ENCODE data around the gene HSF2BP. TPM values are rescaled to one million over a fixed set of nuclear protein-coding genes. Genes with fewer than 3 reads are reported as not detected.
"Not testable (repeated sequence)": the region's sequence is repeated elsewhere in the genome, so short reads cannot be mapped to it uniquely, and the experiment has no call there.

HSF2BP gene
- total RNA-seq, 4 donors from 2014 or later: 0.35 to 0.67 TPM; not detected in 2

DNA sequence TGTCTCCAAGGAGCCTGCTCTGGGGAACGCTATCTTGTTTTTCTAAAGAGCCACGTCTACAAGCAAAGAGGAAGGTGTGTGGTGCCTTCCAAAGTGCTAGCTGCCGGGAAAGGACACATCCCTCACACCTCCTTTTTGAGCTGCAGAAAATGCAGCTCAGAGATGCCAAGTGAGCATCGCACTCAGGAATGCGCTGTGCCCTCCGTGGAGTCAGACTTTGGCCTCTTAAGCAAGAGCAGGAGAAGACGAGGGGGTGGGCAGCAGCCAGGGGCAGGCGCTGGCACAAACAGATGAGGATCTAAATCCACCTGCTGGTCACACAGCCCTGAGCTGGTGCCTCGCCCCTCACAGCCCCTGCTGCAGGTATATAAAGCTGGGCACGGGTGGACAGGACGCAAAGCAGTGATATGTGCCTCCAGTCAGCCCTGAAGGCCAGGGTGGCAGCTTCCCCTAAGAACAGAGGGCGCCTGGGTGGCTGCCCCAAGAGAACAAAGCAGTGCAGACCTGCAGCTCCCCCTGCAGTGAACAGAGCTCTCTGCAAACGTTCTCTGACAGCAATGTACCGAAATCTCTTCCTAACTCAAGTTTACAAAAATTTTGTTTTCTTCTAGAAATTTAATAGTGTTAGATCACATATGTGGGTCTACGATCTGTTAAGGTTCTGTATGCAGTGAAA lies 156.1 kb downstream of the HSF2BP start:
- not testable (repeated sequence) for DNase-seq, H3K4me1 ChIP-seq, H3K27ac ChIP-seq, H3K36me3 ChIP-seq, H3K9me3 ChIP-seq, H3K4me3 ChIP-seq, H3K27me3 ChIP-seq

DNA sequence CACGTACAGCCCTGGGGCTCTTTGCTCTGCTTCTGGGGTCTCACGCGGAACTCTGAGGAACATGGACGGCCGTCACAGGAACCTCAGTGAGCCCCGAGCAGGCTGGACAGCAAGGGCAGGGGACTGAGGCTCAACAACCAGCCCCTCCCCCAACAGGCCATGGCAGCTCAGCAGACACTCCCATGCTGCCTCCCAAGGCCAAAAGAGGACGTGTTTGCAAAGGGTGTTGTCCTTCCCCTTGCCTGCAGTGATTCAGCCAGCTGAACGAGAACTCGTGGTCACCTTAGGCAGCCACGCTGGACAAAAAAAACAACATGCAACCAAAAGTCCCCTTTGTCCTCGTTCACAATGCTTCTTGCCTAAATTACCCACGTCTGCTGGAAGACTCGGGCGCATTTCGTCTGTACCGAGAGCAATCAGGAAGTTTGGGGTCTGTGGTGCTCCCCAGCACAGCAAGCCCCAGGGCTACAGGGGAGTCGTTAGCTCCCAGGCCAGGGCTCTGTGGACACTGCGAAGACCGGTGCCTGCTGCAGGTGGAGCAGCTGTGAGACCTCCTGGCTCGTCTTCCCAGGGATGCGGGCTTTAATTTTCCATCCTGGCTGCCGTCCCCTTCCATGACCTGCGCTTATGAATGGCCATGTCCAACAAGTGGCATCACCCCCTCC lies 156.7 kb downstream of the HSF2BP start:
- not testable (repeated sequence) for H3K27ac ChIP-seq, H3K36me3 ChIP-seq, H3K4me3 ChIP-seq, H3K9me3 ChIP-seq, H3K27me3 ChIP-seq, DNase-seq, H3K4me1 ChIP-seq

DNA sequence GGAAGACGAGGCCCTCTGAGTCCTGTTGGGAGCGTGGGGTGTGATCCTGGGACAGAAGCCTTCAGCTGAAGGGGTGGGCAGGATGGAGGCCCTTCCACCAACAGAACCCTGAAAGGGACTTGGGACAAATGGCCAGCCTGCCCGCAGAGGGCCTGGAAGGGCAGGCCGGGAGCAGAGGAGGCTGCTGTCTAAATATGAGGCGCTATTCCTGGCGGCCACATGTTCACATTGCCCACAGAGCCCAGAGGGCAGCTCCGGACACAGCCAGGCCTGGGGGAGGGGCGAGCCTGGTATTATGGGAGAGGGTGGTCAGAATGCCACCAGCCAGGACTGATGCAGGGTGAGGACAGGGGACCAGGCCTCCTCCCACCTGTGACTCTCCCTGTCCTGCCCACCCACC lies 160.4 kb downstream of the HSF2BP start:
- H3K36me3 ChIP-seq, H3K27ac ChIP-seq, H3K4me3 ChIP-seq, H3K9me3 ChIP-seq, DNase-seq, H3K27me3 ChIP-seq, H3K4me1 ChIP-seq: not testable (repeated sequence)

DNA sequence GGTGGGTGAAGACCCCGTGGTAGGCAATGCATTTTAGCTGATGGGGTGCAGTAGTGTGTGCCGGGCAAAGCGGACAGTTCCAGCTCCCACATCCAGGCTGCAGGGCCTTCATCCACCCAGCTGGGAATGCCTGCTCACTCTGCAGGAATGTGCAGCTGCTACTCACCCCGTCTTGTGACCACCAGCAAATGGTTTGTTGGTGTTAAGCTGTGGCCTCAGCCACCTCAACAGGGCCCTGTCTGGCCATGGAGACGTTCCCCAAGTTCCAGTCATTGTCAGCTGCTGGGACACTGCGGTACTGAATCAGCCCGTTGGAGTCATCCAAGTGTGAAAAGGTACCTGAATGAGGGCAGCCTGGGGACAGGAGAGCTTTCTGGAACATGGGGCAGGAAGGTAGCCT lies 161.2 kb downstream of the HSF2BP start:
- H3K4me1 ChIP-seq, H3K9me3 ChIP-seq, H3K36me3 ChIP-seq, H3K27ac ChIP-seq, DNase-seq, H3K4me3 ChIP-seq, H3K27me3 ChIP-seq: not testable (repeated sequence)

DNA sequence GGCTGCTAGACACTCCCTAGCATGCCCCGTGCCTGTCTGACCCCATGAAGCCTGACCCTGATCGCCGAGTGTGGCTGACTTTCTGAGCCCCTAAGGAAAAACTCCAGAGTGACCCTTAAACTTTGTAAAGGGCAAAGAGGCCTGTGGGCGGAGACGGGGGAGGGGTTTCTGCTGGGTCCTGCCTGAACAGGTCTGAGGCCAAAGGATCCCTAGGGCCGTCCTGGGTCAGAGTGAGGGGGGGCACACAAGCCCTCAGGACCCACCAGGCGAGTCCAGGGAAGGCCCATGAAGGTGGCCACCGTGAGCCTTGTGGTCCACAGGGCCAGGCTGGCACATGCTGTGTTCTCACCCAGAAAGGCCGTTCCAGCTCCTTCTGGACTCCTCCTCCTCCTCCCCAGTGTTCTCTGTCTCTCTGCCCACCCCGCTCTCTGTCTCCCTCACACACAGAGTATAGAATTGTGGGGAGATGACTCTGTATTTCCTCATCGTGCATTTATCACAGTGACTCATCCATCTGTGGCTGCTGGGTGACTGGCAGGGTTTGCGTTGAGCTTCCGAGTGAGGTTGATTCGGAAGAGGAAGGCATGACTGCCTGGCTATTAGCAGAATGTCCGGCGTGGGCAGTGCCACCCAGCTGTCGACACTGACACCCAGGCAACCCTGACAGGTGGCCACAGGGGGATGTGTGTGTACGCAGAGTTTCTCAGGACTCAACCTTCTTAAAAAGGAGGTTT lies 164.8 kb downstream of the HSF2BP start:
- DNase-seq, H3K4me3 ChIP-seq, H3K36me3 ChIP-seq, H3K27ac ChIP-seq, H3K9me3 ChIP-seq, H3K4me1 ChIP-seq, H3K27me3 ChIP-seq: not testable (repeated sequence)

DNA sequence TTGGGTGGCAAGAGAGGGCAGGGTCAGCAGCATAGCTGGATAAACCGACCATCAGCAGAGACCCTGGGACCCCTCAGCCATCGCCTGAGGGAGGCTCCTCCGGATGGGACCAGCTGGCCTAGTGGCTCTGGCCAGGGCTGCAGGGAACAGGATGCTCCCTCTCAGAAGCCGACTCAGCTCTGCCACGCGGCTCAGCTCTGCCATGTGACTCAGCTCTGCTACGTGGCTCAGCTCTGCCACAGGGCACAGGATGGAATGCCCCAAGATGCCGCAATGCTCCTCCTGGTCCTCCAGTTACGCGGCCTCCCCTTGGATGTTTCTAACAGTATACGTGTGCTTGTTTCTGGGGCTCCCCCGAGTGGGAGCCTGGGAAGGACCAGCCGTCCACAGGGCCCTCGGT lies 165.8 kb downstream of the HSF2BP start:
- not testable (repeated sequence) for H3K4me3 ChIP-seq, H3K36me3 ChIP-seq, DNase-seq, H3K27me3 ChIP-seq, H3K4me1 ChIP-seq, H3K9me3 ChIP-seq, H3K27ac ChIP-seq

DNA sequence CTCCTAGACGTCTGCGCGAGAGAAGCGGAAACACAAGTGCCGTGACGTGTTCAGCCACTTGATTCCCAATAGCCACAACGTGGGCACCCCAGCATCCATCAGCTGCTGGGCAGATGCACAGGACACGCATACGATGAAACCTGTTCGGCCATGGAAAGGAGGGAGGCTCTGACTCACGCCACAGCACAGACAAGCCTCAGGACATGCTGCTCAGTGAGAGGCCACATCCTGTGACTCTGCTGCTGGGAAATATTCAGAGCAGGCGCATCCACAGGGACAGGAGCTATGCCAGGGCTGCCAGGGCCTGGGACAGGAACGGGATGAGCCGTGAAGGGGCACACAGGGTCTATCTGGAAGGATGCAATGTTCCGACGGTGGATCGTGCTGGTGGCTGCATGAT lies 171.1 kb downstream of the HSF2BP start:
- H3K27ac ChIP-seq, DNase-seq, H3K4me3 ChIP-seq, H3K36me3 ChIP-seq, H3K9me3 ChIP-seq, H3K4me1 ChIP-seq, H3K27me3 ChIP-seq: not testable (repeated sequence)

DNA sequence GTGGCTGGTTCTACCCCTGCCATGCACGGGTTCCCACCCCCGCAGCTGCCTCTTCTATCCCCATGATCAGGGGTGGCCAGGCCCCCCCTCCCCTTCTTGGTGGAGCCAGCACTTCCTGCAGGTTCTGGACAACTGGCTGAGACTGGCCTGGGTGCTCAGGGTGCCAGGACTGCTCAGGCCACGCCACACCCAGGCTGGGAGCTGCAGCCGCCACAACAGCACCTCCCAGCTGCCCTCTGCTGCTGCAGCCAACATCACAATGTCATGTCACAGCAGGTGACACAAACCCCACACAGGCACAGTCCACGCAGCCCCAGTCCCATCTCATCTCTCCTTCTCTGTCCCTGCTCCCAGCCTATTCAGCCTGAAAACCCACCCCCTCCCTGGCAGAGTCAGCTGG lies 173.2 kb downstream of the HSF2BP start:
- not testable (repeated sequence) for H3K4me1 ChIP-seq, H3K27ac ChIP-seq, H3K36me3 ChIP-seq, H3K9me3 ChIP-seq, H3K27me3 ChIP-seq, H3K4me3 ChIP-seq, DNase-seq

DNA sequence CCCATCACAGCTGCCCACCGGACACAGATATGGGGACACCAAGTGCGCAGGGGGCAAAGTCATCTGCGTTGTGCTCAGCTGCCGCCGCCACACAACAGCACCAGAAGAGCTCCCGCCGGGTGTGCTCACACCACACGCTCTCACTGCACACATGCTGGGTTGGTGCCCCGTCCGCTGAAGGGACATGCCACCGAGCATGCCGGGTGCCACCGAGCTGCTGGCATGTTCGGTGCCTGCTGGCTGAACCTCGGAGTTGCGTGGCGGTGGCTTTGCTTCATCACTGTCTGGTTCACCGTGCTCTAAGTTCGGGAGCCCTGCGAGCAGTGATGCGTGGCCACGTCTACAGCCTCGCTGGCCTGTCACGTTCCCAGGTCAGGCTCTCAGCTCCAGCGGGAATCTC lies 174.3 kb downstream of the HSF2BP start:
- not testable (repeated sequence) for H3K36me3 ChIP-seq, H3K4me3 ChIP-seq, H3K4me1 ChIP-seq, H3K27me3 ChIP-seq, H3K9me3 ChIP-seq, DNase-seq, H3K27ac ChIP-seq

DNA sequence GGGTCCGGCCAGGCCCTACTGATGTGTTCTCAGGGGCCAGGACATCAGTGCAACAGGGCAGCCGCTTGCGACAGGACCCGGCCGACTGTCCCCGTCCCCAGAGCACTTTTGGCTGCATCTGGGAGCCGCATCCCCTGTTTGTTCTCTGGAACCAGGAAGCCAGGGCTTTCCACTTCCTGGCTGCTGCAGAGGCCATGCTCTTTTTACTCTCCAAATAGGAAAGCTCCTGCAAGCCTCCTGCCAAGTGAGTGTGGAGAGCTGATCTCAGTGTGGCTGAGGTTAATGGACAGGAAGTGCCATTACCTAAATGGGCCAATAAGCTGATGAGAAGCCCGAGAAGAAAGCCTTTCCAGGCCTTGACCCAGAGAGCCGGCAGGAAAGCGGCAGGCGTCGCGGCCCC lies 180.1 kb downstream of the HSF2BP start:
- H3K9me3 ChIP-seq, H3K27ac ChIP-seq, DNase-seq, H3K4me1 ChIP-seq, H3K27me3 ChIP-seq, H3K36me3 ChIP-seq, H3K4me3 ChIP-seq: not testable (repeated sequence)

Small RNAs within 50 kb of the gene (small RNA-seq; reads per million reads assigned to genes)
- gene MIR6070: 0 reads per million in 2 donors

Other genes with a start within 250 kb of the HSF2BP start
- gene SIK1, start 232.4 kb downstream of the HSF2BP start, total RNA-seq: 10 to 100 TPM in 3 of 4 donors, not detected in 1; 11.0 to 28.1 (median 17.3) TPM
- gene RRP1B, start 72 bp upstream of the HSF2BP start, total RNA-seq: 10 to 100 TPM; 10.7 to 28.1 (median 14.1) TPM
- gene PDXK, start 59.6 kb upstream of the HSF2BP start, total RNA-seq: 100 to 1,000 TPM in 3 of 4 donors, 10 to 100 TPM in 1; 83.3 to 206 (median 152) TPM
- 10 to 100 TPM in 3 of 4 donors, 1 to 10 TPM in 1; 7.4 to 16.1 (median 13.3) TPM for gene CSTB, start 116.8 kb upstream of the HSF2BP start, total RNA-seq
- gene RRP1, start 130.1 kb upstream of the HSF2BP start, total RNA-seq: 10 to 100 TPM; 11.1 to 32.2 (median 12.9) TPM
- 100 to 1,000 TPM in 3 of 4 donors, 10 to 100 TPM in 1; 63.5 to 225 (median 161) TPM for gene AGPAT3, start 205.7 kb upstream of the HSF2BP start, total RNA-seq